Gastroesophageal sphincter (tissue), 3 donors: ENCODE measurements around the gene GLRA2.

ENCODE experiments used
- CTCF ChIP-seq, 4 experiments: fragments of 200-600 bp in 2 of 4; fragments of 450-650 bp in 2 of 4; sonication (generic) in 1 of 4; IDR thresholded peaks; one replicate each; pipeline ENCODE4 v1.5.1; 2017 to 2019; ENCODE audit warnings: antibody characterized with exemption in 4 of 4, mild to moderate bottlenecking in 2 of 4, moderate library complexity in 2 of 4
- POLR2A ChIP-seq, 2 donors: fragments of 450-650 bp; IDR thresholded peaks; one replicate each; pipeline ENCODE4 v1.6.1; 2017; ENCODE audit warnings: antibody characterized with exemption in 2 of 2, mild to moderate bottlenecking in 2 of 2, moderate library complexity in 1 of 2
- POLR2AphosphoS5 ChIP-seq: sonication (generic); formaldehyde crosslinking; IDR thresholded peaks from one replicate; pipeline ENCODE4 v1.6.1; 2017; ENCODE audit warnings: antibody characterized with exemption

- TF ChIP-seq POLR2AphosphoS5 (no peak), CTCF (IDR thresholded peaks at IDR 0.05) (no peak), POLR2A (IDR thresholded peaks at IDR 0.05) (no peak)
Observed at GRCh38 chrX:14554131-14554715, 24.9 kb downstream of the GLRA2 start.
